Trophoblast cell (in vitro differentiated cells and primary cell): ENCODE data around the gene HTR6.
A peak's percentile ranks its signal among the peaks of the same experiment; 100 is the strongest.

Source experiments
- DNase-seq, 2 donors: peaks; one replicate each; pipeline ENCODE4 v3.0.0-alpha.2; 2016
- H2AFZ ChIP-seq: 2 replicates; pipeline ENCODE4 v1.6.1; 2013; ENCODE audit warnings: low read length, moderate library complexity, mild to moderate bottlenecking; ENCODE audit not compliant: insufficient read depth, poor library complexity
- H2AK5ac ChIP-seq: 2 replicates; pipeline ENCODE4 v1.6.1; 2013; ENCODE audit warnings: mild to moderate bottlenecking, low read length
- H2BK120ac ChIP-seq: 2 replicates; pipeline ENCODE4 v1.6.1; 2013; ENCODE audit warnings: low read length, mild to moderate bottlenecking, moderate library complexity; ENCODE audit not compliant: insufficient read depth, poor library complexity
- H2BK12ac ChIP-seq: 2 replicates; pipeline ENCODE4 v1.6.1; 2013; ENCODE audit warnings: mild to moderate bottlenecking, low read length, moderate library complexity
- H2BK5ac ChIP-seq: 2 replicates; pipeline ENCODE4 v1.6.1; 2013; ENCODE audit warnings: low read length, low read depth, moderate library complexity, mild to moderate bottlenecking; ENCODE audit not compliant: poor library complexity
- H3K14ac ChIP-seq: 2 replicates; pipeline ENCODE4 v1.6.1; 2013; ENCODE audit warnings: mild to moderate bottlenecking, low read length
- H3K18ac ChIP-seq: 2 replicates; pipeline ENCODE4 v1.6.1; 2013; ENCODE audit warnings: mild to moderate bottlenecking, low read length
- H3K23ac ChIP-seq: 2 replicates; pipeline ENCODE4 v1.6.1; 2013; ENCODE audit warnings: low read length
- H3K27ac ChIP-seq: 2 replicates; pipeline ENCODE4 v1.5.1; 2013; ENCODE audit warnings: low read depth, mild to moderate bottlenecking, inconsistent platforms, low read length, moderate library complexity
- H3K27me3 ChIP-seq: 2 replicates; pipeline ENCODE4 v1.6.1; 2013; ENCODE audit warnings: inconsistent platforms, mild to moderate bottlenecking, low read length, moderate library complexity; ENCODE audit not compliant: insufficient read depth
- H3K36me3 ChIP-seq, 2 experiments: 1 replicate in 1 of 2; 2 replicates in 1 of 2; pipeline ENCODE4 v1.6.1; 2013; ENCODE audit warnings: low read length in 2 of 2, mild to moderate bottlenecking in 2 of 2, moderate library complexity in 1 of 2; ENCODE audit not compliant: insufficient read depth in 2 of 2, control insufficient read depth in 1 of 2
- H3K4ac ChIP-seq: 2 replicates; pipeline ENCODE4 v1.6.1; 2013; ENCODE audit warnings: low read depth, mild to moderate bottlenecking, low read length, moderate library complexity
- H3K4me1 ChIP-seq, 2 experiments: 1 replicate in 1 of 2; 2 replicates in 1 of 2; pipeline ENCODE4 v1.6.1; 2013; ENCODE audit warnings: low read length in 2 of 2, mild to moderate bottlenecking in 2 of 2, moderate library complexity in 1 of 2; ENCODE audit not compliant: insufficient read depth in 2 of 2, control insufficient read depth in 1 of 2
- H3K4me2 ChIP-seq: 2 replicates; pipeline ENCODE4 v1.6.1; 2013; ENCODE audit warnings: inconsistent platforms, mild to moderate bottlenecking, low read length, moderate library complexity
- H3K4me3 ChIP-seq: 2 replicates; pipeline ENCODE4 v1.5.1; 2013; ENCODE audit warnings: mild to moderate bottlenecking, low read depth, low read length, inconsistent platforms
- H3K79me1 ChIP-seq: one replicate; pipeline ENCODE4 v1.6.1; 2013; ENCODE audit warnings: low read length
- H3K79me2 ChIP-seq: 2 replicates; pipeline ENCODE4 v1.6.1; 2013; ENCODE audit warnings: low read length, mild to moderate bottlenecking; ENCODE audit not compliant: control insufficient read depth, insufficient read depth, poor library complexity
- H3K9ac ChIP-seq: 2 replicates; pipeline ENCODE4 v1.6.1; 2013; ENCODE audit warnings: mild to moderate bottlenecking, low read length
- H3K9me3 ChIP-seq: 2 replicates; pipeline ENCODE4 v1.6.1; 2013; ENCODE audit warnings: low read depth, mild to moderate bottlenecking, control low read depth, inconsistent platforms, low read length; ENCODE audit not compliant: insufficient read depth
- H4K12ac ChIP-seq: 2 replicates; pipeline ENCODE4 v1.6.1; 2013; ENCODE audit warnings: low read depth, mild to moderate bottlenecking, low read length, moderate library complexity
- H4K8ac ChIP-seq: 2 replicates; pipeline ENCODE4 v1.6.1; 2013; ENCODE audit warnings: low read depth, mild to moderate bottlenecking, low read length, moderate library complexity
- H4K91ac ChIP-seq: one replicate; pipeline ENCODE4 v1.6.1; 2013; ENCODE audit warnings: low read depth, mild to moderate bottlenecking, low read length, moderate library complexity
- WGBS: extraction: QIAGEN DNeasy Blood & Tissue Kit; methylation state at CpG from one replicate; pipeline ENCODE4 v1.1.7; 2013; ENCODE audit warnings: missing lambda C conversion rate; ENCODE audit not compliant: insufficient read length, insufficient coverage; ENCODE audit errors: extremely low coverage; 5-methylcytosine and 5-hydroxymethylcytosine counted together

The HTR6 gene

DNA sequence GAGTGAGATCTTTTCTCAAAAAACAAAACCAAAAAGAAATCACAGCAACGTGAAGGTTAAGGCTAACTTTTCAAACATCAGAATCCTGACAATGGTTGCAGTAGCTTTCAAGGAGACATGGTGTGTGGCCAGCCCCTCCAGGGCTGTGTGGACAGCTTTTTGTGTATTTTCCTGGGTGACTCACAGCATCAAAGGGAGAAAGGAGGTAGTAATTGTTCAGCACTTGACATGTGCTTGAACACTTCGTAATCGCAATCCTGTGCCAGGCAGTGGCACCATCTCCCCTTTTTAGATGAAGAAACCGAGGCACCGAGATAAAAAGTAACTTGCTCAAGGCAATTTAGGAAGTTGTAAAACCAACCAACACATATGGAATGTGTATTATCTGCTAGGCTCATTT lies 10.3 kb upstream of the HTR6 start:
- Histone ChIP-seq H2AFZ (no peak overlapping the region), H2AK5ac (no peak overlapping the region), H3K36me3 (no peaks in the 10 kb centered on the region), H3K14ac (no peak overlapping the region), H3K27ac (peak overlapping the region; percentile 29), H4K91ac (no peak overlapping the region), H3K9me3 (no peaks in the 10 kb centered on the region), H3K4me1 (peaks cover 3 to 7% of the 10 kb centered on the region in 2 experiments), H3K27me3 (no peaks in the 10 kb centered on the region), H3K79me1 (no peaks in the 10 kb centered on the region), H3K4me3 (no peak overlapping the region), H3K79me2 (no peaks in the 10 kb centered on the region), H3K4me2 (no peak overlapping the region), H4K12ac (no peak overlapping the region), H3K18ac (peak overlapping the region; percentile 43), H2BK12ac (no peak overlapping the region), H2BK120ac (no peak overlapping the region), H3K9ac (no peak overlapping the region), H3K4ac (no peak overlapping the region), H2BK5ac (no peak overlapping the region), H3K23ac (no peak overlapping the region), H4K8ac (no peak overlapping the region)
- no CpG with 5 or more reads among the region's 5 CpGs for WGBS
- DNase-seq = no peak

DNA sequence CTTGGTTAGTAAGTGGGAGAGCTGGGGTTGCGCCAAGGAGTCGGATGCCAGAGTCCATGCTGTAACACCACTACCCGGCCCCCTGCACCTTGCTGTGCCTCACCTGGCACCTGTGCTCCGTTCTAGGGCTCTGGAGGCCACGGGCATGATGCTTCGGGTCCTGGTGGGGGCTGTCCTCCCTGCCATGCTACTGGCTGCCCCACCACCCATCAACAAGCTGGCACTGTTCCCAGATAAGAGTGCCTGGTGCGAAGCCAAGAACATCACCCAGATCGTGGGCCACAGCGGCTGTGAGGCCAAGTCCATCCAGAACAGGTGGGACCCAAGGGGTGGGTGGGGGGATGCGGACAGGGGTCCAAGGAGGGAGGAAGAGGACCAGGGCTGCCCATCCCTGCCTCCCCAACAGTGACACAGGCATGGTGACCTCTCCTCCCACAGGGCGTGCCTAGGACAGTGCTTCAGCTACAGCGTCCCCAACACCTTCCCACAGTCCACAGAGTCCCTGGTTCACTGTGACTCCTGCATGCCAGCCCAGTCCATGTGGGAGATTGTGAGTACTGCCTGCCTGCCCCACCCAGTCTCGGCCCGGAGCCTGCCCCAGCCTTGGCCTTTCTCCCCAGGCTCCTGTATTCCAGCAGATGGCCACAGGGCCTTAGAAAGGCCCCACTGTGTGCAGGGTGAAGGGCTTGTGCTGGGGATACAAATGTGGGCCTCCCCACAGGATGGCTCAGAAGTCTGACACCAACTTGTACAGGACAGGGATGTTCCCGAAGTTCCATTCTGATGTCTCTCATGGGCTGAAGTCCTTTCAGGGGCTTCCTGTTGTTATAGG lies 9.6 kb upstream of the HTR6 start:
- H3K23ac ChIP-seq = no peak overlapping the region
- no CpG with 5 or more reads among the region's 15 CpGs for WGBS
- no peak overlapping the region for H2BK12ac ChIP-seq
- H4K12ac ChIP-seq = no peak overlapping the region
- no peak overlapping the region for H3K4me3 ChIP-seq
- H3K36me3 ChIP-seq = no peaks in the 10 kb centered on the region
- no peak overlapping the region for H4K91ac ChIP-seq
- no peaks in the 10 kb centered on the region for H3K27me3 ChIP-seq
- peaks cover 3 to 7% of the 10 kb centered on the region in 2 experiments for H3K4me1 ChIP-seq
- no peak overlapping the region for H2AK5ac ChIP-seq
- H3K27ac ChIP-seq = no peak overlapping the region
- no peak overlapping the region for H2AFZ ChIP-seq
- no peak overlapping the region for H3K14ac ChIP-seq
- no peak overlapping the region for H4K8ac ChIP-seq
- no peak overlapping the region for H2BK120ac ChIP-seq
- no peaks in the 10 kb centered on the region for H3K9me3 ChIP-seq
- H3K9ac ChIP-seq = no peak overlapping the region
- no peak overlapping the region for H3K4me2 ChIP-seq
- H3K18ac ChIP-seq = no peak overlapping the region
- no peaks in the 10 kb centered on the region for H3K79me2 ChIP-seq
- H3K79me1 ChIP-seq = no peaks in the 10 kb centered on the region
- no peak overlapping the region for H2BK5ac ChIP-seq
- H3K4ac ChIP-seq = no peak overlapping the region
- no peak for DNase-seq

- H3K4me3 ChIP-seq = no peak overlapping the region
- H3K14ac ChIP-seq = no peak overlapping the region
- no peak overlapping the region for H2BK12ac ChIP-seq
- H3K9me3 ChIP-seq = no peaks in the 10 kb centered on the region
- H3K79me1 ChIP-seq = no peaks in the 10 kb centered on the region
- no peak overlapping the region for H2BK120ac ChIP-seq
- no peak overlapping the region for H3K9ac ChIP-seq
- no peak overlapping the region for H4K12ac ChIP-seq
- no peaks in the 10 kb centered on the region for H3K79me2 ChIP-seq
- no peak overlapping the region for H3K27ac ChIP-seq
- no CpG with 5 or more reads among the region's 8 CpGs for WGBS
- H3K4ac ChIP-seq = no peak overlapping the region
- H3K27me3 ChIP-seq = no peaks in the 10 kb centered on the region
- no peak overlapping the region for H3K4me2 ChIP-seq
- H3K18ac ChIP-seq = no peak overlapping the region
- H3K4me1 ChIP-seq = peaks cover 3 to 7% of the 10 kb centered on the region in 2 experiments
- H2AK5ac ChIP-seq = no peak overlapping the region
- H3K36me3 ChIP-seq = no peaks in the 10 kb centered on the region
- H3K23ac ChIP-seq = no peak overlapping the region
- H2BK5ac ChIP-seq = no peak overlapping the region
- no peak overlapping the region for H4K8ac ChIP-seq
- H2AFZ ChIP-seq = no peak overlapping the region
- DNase-seq = no peak
- H4K91ac ChIP-seq = no peak overlapping the region
These were observed 9.0 kb upstream of the HTR6 start for GRCh38 chr1:19655718-19656080.

DNA sequence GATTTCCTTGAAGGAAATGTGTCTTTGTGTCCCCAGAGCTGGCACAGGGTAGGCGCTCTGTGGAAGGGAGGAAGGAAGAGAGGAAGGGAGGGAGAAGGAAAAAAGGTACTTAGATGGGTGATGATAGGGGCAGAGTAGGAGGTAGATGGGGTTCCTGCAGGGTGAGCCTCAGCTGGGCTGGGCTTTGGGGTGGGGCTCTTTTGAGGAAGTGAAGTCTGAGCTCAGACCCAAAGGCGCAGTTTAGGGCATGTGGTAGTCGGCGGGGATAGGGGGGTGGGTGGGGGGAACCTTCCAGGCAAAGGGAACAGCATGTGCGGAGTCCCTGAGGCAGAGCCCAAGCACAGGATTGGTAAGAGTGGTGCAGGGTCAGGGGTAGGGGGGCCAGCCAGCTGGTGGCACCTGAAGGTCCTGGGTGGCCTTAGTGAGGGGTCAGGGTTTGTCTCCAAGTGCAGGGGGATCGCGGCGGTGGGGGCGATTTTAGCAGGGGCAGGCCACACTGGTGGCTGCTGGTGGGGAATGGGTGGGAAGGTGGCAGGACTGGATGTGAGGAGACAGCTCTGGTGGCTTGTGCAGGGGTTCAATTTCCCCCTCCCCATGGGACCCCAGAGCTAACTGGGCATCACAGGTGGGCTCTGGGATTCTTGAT lies 8.4 kb upstream of the HTR6 start:
- H4K12ac ChIP-seq = no peak overlapping the region
- H4K91ac ChIP-seq = no peak overlapping the region
- H3K18ac ChIP-seq = no peak overlapping the region
- no peaks in the 10 kb centered on the region for H3K27me3 ChIP-seq
- H3K4ac ChIP-seq = no peak overlapping the region
- H2BK12ac ChIP-seq = no peak overlapping the region
- H3K23ac ChIP-seq = no peak overlapping the region
- H2AK5ac ChIP-seq = no peak overlapping the region
- no peaks in the 10 kb centered on the region for H3K9me3 ChIP-seq
- H3K14ac ChIP-seq = no peak overlapping the region
- H3K4me1 ChIP-seq = peaks cover 3 to 7% of the 10 kb centered on the region in 2 experiments
- no peak for DNase-seq
- H2AFZ ChIP-seq = no peak overlapping the region
- no peak overlapping the region for H3K9ac ChIP-seq
- no peaks in the 10 kb centered on the region for H3K79me2 ChIP-seq
- no peak overlapping the region for H4K8ac ChIP-seq
- no peak overlapping the region for H3K4me3 ChIP-seq
- no peaks in the 10 kb centered on the region for H3K36me3 ChIP-seq
- H3K79me1 ChIP-seq = no peaks in the 10 kb centered on the region
- no peak overlapping the region for H3K27ac ChIP-seq
- WGBS = no CpG with 5 or more reads among the region's 9 CpGs
- no peak overlapping the region for H2BK5ac ChIP-seq
- H2BK120ac ChIP-seq = no peak overlapping the region
- no peak overlapping the region for H3K4me2 ChIP-seq
